ENCODE data around the gene ASCC1.
"Not testable (repeated sequence)": the region's sequence is repeated elsewhere in the genome, so short reads cannot be mapped to it uniquely, and the experiment has no call there.

Gene ASCC1

DNA sequence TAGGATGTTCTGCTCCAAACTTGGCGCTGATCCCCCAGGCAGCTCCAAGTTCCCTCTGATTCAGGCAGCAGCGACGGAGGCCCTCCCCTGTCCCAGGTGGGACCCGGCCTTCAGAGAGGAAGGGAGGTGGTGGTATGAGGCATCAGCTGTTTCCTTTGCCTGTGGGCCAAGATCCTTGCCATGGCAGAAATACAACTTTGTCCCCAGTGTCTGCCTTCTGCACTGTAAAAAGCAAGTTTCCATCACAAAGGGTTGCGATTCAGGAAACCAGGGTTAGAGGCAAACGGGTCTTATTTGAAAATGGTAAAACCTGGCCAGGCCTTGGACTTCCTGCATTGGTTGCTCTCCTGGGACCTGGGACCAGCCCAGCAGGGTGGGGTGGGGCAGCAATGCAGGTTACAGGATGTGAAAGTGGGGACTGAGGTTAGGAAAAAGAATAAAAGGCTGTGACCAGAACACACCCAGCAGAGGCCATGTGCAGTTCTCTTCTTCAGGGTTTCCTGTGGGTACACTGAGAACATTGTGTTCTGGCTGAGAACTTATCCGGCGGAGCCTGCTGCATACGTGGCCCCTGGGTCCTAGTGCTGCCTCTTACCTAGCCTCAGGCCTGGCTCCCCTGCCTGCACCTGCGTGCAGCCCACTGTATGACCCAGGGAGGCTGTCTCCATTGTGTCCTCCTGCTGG lies 32.5 kb upstream of the ASCC1 start:
- no peak for DNase-seq

DNA sequence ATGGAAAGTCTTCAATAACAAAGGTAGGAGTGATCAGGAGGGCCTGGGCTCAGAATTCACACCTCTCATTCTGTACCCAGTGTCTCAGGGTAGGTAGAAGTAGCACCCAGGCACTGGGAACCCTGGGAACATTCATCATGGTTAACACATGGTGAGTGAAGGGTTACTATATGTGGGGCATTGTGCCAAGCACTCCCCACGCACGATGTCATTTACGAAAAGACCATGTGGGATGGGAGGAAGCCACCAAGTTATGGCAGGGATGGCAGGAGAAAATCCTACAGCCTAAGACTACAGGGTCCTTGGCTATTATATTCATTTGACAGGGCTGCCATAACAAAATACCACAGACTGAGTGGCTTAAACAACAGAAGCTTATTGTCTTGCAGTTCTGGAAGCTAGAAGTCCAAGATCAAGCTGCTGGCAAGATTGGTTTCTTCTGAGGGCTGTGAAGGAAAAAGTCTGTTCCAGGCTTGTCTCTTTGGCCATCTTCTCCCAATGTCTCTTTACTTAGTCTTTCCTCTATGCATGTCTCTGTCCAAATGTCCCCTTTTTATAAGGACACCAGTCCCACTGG lies 30.0 kb upstream of the ASCC1 start:
- DNase-seq: no peak

DNA sequence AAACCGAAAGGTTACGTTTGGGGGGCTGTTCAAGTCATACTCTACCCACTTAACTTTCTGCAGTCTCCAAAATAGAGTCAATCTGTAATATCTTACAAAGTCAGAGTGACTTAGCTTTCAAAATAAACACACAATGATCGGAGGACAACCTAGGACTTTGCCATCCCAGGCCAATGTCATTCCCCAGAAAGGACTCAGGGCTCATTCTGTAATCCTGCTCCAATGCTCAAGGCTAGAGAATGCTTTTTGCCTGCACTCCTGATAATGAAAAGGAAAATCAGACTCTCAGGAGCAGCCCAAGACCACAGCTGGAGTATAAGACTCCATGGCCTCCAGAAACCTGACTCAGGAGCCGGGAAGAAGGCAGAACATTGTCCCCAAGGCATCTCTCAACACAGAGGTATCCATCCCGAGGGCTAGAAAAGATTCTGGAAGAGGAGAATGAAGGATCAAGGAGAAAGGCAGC lies 28.5 kb upstream of the ASCC1 start:
- no peak for DNase-seq

DNA sequence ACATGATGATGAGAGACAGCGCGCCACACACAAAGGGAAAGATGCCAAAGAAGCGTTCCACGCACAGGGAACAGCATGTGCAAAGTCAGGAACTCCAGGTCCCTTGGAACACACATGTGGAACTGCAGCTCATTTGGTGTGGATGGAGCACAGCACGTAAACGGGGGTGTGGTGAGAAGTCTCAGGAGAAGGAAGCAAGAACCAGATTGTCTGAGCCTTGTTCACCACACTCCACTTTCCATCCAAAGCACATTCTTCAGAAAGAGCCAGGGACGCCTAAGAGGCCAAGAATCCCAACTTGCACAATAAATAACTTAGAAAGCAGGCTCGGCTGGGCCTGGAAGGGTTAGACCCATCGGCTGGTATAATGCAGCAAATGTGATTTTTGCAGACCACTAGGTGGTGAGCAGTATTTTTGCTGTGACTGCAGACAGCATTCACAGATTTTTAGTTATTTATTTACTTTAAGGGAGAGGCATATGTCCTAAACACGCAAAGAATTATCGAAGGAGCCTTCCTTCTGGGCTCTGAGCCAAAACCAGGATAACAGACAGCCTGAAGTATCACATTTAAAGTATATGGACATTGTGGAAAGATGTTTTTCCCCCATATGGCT lies 27.9 kb upstream of the ASCC1 start:
- DNase-seq: no peak

DNA sequence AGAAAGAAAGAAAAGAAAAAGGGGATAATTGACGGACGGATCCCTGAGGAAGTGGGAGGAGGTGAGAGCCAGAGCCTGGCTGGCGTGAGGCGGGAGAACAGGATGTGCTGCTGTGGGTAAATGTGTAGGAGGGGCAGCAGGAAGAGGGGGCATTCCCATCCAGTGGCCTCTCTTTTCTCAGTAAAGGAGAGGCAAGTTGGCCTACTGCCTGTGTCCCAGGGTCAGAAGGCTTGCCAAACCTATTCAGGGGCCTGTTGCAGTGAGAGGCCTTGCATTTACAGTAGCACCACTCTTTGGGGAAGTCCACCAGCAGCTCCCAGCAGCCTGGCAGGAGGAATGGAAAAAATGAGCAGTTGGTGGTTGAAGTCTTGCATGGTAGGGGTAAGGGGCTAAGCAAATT lies 26.6 kb upstream of the ASCC1 start:
- no peak for DNase-seq

DNA sequence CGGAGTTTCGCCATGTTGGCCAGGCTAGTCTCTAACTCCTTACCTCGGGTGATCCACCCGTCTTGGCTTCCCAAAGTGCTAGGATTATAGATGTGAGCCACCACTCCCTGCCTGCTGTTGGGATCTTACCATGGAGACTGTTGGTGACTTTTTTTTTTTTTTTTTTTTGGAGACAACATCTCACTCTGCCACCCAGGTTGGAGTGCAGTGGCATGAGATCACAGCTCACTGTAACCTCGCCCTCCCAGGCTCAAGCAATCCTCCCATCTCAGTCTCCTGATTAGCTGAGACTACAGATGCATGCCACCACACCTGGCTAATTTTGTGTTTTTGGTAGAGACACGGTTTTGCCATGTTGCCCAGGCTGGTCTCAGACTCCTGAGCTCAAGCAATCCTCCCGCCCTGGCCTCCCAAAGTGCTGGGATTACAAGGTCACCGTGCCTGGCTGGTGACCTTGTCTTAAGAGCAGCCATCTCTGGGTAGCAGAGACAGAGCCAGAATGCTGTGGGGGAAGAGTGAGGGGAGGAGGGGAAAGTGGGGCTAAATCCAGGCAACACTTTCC lies 25.7 kb upstream of the ASCC1 start:
- no peak for DNase-seq

DNA sequence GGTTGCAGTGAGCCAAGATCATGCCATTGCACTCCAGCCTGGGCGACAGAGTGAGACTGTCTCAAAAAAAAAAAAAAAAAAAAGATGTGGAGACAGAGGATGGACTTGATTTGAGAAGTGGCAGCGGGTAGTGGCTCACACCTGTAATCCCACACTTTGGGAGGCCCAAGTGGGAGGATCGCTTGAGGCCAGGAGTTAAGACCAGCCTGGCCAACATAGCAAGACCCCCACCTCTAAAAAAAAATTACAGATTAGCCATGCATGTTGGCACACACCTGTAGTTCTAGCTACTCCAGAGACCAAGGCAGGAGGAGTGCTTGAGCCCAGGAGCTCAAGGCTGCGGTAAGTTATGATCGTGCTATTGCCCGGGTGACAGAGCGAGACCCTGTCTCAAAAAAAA lies 24.3 kb upstream of the ASCC1 start:
- no peak for DNase-seq

DNA sequence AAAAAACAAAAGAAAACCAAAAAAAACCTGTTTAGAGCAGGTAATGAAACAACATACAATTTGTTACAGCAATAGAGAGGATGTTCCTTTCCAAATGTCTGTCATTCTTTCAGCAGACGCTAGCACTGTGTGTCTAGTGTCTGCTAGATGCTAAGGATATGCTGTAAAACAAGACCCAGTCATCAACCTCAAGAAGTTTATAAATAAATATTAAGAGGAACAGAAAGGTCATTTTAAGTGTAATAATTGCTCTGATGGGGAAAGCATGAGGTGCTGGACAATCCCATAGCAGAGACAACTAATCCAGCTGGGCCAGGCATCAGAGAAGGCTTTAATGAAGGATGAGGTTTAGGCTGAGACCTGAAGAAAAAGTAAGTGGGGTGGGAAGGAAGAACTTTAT lies 23.3 kb upstream of the ASCC1 start:
- no peak for DNase-seq

DNA sequence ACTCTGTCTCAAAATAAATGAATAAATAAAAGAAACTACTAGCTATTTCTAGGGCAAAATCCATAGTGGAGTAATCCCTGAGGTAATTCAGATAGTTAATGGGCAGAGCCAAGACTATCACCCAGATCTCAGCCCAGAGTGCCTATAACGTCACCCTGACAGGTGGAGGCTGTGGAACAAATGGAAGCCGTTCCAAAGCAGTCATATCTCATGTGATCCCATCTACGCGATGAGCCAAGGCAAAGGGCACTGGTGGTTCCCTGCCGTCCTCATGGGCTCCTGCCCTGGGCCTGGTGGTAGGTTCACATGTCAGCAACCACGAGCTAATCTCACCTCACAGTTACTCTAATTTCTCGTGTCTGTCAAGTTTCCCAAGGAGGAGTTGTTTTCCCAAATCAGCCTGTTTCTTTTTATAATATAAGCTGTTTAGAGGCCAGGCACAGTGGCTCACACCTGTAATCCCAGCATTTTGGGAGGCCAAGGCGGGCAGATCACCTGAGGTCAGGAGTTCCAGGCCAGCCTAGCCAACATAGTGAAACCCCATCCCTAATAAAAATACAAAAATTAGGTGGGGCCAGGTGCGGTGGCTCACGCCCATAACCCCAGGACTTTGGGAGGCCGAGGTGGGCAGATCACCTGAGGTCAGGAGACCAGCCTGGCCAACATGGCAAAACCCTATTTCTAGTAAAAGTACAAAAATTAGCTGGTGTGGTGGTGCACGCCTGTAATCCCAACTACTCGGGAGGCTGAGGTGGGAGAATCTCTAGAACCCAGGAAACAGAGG lies 22.5 kb upstream of the ASCC1 start:
- no peak for DNase-seq

DNA sequence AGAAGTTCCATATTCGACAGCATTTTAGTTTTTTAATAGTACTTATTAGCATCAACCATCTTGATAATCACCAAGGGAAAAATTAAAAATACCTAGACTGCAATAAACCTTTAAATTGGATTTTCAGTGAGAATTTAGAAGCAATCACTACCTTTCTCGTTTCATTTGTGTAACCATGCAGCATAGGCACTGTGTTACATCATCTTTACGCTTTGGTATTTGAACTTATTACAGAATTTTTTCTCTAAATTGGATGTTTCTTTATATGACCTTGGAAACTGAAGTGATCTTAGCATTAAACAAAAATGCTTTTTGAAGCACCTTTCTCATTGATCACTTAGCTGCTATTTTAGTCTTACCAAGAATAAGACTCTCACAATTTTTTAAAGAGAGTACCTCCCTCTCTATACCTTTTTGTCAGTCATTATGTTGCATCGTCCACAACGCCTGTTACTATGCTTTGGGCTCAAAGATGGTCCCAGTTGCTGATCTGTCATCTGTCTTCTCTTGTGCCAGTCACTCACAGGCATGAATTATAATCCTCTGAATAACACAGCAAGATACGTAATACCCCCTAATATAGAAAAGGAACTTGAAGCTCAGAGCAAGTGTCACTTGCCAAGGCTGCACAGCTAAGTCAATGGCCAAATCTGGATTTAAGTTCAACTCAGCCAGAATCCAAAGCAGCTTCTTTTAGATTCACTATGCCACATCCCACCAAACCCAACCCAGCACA lies 19.6 kb upstream of the ASCC1 start:
- no peak for DNase-seq

DNA sequence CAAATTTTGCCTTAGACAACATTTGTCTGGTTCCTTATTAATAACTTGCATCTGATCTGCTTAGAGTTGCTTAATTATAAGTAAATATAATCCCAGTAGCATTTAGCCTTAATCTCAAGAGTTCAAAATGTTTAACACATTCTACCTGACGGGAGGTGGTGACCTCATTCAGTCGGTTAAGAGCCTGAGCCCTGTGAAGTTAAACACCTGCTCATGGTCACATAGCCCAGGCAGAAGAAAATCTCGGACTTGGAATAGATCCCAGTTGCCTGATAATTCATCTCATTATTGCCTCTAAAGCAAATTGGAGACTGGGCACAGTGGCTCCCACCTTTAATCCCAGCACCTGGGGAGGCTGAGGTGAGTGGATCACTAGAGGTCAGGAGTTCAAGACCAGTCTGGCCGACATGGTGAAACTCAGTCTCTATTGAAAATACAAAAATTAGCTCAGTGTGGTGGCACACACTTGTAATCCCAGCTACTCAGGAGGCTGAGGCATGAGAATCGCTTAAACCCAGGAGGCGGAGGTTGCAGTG lies 18.6 kb upstream of the ASCC1 start:
- no peak for DNase-seq

DNA sequence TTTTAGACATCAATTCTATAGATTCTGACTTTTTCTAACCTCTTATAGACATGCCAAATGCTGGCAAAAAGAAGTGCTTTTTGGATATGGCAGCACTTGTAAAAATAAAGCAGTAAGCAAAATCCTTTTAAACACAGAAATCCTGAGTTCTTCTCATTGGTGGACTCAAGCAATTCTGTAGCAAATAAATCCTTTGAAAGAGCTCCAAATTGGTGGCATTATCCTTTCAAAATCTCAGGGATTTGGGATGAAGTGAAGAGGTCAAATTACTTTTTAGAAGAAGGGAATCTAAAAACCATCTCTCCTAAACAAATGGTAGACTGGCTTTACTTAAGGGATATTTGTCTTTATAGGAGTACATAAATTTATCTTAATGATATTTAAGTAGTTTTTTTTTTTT lies 17.5 kb upstream of the ASCC1 start:
- DNase-seq: no peak

DNA sequence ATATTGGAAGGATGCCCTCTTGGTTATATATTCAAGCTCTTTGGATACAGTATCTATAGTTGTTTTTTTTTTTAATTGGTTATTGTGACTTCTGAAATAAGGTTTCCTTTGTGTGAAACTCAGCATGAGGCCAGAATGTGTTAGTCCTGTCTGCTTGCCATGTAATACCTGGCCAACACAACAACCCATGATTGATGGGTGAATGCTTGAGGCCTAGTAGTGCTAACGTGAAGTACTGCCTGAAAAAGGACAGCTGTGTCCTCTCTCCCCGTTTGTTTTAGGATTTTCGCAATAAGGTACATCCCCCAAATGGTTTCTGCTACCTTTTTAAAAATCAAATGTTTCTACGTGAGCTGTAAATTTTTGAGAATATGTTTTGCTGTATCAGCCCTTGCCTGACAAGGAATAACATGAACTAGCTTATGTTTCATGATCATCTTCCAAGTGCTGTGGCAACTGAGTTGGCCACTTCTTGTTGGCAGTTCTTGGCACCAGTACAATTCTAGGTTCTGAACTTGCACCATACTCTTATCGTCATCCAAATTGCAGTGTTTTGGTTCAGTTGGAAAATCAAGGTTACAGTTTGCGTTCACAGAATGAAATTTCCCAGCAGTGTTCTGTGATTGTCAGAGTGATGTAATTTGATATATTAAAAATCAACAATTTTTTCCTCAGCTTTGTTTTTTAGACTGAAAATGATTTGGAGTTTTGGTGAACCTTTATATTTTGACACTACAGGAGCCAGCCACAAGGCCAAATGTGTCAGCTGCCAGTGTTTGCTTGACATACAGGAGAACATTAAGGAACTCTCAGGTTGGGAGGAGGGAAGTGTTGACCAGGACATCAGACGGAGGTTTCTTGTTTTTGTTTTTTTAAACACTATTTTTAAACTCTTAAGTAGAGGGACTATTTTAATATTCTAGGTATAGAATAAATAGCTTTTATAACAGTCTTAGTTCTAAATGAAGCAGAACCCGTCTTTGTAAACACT lies 13.5 kb upstream of the ASCC1 start:
- no peak for DNase-seq

DNA sequence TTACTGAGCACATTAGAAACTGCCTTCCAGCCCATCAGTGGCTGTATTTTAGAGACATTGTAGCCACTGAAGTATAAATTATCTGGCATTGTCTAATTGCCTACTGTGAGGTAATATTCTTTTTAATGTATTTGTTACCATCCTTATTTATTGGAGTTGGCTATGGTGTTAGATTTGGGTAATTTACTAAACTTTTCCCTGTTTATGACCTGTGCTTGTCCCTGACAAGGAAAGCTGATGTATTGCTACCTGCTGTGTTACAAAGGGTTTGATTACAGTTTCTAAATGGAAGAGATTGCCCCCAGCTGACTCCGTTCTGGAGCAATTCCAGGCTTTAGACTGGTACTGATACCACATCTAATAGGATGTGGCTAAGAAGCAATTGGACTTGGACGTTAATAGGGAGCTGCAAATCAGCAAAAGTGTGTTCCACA lies 12.3 kb upstream of the ASCC1 start:
- no peak for DNase-seq

DNA sequence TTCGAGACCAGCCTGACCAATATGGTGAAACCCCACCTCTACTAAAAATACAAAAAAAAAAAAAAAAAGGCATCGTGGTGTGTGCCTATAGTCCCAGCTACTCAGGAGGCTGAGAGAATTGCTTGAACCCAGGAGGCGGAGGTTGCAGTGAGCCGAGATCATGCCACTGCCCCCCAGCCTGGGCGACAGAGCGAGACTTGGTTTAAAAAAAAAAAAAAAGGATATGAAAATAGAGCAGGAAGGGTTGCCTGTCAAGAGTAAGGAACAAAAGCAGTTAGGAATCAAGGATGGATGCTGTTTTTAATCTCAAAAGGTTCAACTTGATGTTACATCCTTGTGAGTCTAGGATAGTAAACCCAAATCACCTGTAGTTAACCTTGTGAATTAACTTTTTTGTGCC lies 11.8 kb upstream of the ASCC1 start:
- DNase-seq: no peak

DNA sequence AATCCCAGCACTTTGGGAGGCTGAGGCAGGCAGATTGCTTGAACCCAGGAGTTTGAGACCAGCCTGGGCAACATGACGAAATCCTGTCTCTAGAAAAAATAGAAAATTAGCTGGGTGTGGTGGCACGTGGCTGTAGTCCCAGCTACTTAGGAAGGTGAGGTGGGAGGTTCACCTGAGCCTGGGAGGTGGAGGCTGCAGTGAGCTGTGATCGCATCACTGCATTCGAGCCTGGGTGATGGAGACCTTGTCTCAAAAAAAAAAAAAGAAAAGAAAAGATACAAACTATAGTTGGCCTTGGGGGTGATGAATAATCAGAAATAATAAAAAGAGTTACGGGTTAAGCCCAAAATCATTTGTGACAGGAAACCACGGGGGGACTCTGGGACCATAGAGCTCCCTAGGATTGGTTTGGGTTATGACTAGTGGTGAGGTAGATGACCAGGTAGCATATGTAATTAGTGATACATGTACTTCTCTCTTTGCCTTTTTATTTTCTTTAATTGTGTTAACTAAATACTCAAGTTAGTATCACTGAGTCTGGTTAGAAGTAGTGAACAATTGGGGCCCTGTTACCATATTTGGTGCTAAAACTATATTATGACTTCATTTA lies 10.4 kb upstream of the ASCC1 start:
- no peak for DNase-seq

DNA sequence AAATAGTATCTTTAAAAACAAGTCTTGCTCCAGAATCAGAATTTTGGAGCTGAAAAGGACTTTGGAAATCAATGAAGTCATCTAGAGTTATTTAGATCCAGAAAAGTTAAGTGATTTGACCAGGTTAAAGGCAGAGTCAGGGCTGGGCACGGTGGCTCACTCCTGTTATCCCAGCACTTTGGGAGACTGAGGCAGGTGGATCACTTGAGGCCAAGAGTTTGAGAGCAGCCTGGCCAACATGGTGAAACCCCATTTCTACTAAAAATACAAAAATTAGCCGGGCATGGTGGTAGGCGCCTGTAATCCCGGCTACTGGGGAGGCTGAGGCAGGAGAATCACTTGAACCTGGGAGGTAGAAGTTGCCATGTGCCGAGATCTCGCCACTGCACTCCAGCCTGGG lies 8.1 kb upstream of the ASCC1 start:
- DNase-seq: not testable (repeated sequence)

DNA sequence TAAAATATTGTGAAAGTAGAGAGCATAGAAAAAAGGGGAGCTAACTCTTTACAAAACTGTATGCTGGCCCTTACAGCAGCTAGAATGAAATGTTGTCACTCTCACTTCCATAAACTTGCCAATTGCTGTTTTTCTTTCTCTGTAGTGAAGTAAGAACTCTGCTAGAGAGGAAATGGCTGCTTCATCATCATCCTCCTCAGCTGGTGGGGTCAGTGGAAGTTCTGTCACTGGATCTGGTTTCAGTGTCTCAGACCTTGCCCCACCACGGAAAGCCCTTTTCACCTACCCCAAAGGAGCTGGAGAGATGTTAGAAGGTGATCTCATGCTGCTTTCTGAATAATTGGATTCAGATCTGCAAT lies 7.6 kb upstream of the ASCC1 start:
- peak; percentile 1 for DNase-seq

DNA sequence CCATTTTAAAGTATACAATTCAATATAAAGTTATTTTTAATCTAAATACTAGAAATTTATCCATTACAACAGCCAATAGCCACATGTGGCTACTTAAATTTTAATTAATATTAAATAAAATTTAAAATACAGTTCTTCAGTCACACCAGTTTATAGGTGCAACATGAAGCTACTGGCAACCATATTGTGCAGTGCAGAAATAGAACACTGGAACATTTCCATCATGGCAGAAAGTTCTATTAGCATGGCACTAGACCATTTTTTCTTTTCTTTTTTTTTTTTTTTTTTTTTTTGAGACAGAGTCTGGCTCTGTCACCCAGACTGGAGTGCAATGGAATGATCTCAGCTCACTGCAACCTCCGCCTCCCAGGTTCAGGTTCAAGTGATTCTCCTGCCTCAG lies 5.2 kb upstream of the ASCC1 start:
- DNase-seq: no peak

DNA sequence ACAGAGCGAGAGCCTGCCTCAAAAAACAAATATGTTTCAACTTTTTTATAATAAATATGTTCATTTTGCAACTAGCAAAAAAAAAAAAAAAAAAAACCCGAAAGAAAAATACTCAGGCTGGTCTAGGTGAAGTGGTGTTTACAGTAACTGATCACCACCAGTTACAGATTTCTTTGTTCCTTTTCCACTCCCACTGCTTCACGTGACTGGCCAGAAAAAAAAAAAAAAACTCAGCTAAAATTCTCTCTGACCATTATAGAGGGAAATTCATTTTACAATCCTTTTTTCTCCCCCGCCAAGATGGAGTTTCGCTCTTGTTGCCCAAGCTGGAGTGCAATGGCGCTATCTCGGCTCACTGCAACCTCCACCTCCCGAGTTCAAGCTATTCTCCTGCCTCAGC lies 4.6 kb upstream of the ASCC1 start:
- no peak for DNase-seq

All from SIG-M5 (cell line).